ENCODE results near the gene RRP1.
A peak's percentile ranks its signal among the peaks of the same experiment; 100 is the strongest.

RRP1 gene, protein sequence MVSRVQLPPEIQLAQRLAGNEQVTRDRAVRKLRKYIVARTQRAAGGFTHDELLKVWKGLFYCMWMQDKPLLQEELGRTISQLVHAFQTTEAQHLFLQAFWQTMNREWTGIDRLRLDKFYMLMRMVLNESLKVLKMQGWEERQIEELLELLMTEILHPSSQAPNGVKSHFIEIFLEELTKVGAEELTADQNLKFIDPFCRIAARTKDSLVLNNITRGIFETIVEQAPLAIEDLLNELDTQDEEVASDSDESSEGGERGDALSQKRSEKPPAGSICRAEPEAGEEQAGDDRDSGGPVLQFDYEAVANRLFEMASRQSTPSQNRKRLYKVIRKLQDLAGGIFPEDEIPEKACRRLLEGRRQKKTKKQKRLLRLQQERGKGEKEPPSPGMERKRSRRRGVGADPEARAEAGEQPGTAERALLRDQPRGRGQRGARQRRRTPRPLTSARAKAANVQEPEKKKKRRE

DNA sequence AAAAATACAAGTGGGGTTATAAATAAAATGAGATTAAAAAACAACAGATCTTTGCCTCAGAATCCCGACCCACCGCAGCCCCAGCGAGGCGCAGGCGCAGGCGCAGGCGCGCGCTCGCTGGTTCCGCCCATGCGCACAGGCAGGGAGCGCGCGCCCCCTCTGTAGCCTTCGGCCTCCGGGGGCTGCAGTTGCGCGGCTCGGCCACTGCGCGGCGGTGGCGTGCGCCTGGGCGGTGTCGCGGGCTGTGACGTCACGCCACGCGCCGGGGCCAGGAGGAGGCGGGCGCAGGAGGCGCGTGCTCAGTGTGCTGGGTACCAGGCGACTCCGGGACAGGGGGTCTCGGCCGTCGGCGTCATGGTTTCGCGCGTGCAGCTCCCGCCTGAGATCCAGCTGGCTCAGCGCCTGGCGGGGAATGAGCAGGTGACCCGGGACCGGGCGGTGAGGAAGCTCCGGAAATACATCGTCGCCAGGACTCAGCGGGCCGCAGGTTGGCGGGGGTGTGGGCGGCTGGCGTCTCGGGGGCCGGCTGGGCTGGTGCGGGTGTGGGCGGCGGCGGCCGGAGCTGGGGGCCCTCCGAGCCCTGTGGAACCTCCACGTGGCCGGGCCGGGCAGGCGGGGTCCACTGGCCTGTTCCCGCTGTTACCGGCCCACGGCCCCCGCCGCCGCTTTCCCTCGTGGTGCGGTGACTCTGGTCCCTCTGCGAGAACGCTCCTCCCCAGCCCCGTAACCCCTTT is at the start of gene RRP1:
Gene RRP1, plus strand, starts transcription at position 302 of the 734 bp plus-strand sequence. Its CDS starts 53 bp downstream, at position 355.
- DNase-seq = peak; percentile 94

DNA sequence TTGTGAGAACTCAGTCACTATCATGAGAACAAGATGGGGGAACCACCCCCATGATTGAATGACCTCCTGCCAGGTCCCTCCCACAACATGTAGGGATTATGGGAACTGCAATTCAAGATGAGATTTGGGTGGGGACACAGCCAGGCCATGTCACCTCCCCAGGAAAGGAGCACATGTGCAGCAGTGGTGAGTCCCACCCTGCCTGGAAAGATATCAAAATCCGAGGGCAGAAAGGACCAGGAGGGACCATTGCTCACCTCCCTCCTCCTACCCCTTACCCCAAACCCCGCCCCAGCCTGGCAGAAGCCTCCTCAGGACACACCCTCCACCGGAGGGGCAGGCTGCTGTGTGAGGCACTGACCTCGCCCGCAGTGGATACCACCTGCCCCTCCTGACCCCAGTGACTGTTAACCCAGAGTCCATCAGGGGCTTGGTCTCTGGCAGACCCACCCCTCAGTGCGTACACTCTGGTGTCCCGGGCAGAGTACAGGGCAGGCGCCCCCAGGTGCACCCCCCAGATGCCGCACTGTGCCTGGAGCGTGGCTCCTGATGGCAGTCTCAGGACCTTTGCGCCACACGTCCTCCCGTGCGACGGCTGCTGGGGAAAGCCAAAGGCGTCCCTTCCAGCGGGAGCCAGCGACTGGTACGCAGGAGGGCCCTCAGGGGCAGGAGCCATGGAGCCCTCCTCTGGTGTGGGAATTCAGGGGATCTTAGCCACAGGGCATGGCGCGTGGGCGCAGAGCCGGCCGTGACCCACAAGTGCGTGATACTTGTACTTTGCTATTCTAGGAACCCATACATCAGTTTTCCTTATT is 49.5 kb upstream of the RRP1 start:
- DNase-seq = no peak

DNA sequence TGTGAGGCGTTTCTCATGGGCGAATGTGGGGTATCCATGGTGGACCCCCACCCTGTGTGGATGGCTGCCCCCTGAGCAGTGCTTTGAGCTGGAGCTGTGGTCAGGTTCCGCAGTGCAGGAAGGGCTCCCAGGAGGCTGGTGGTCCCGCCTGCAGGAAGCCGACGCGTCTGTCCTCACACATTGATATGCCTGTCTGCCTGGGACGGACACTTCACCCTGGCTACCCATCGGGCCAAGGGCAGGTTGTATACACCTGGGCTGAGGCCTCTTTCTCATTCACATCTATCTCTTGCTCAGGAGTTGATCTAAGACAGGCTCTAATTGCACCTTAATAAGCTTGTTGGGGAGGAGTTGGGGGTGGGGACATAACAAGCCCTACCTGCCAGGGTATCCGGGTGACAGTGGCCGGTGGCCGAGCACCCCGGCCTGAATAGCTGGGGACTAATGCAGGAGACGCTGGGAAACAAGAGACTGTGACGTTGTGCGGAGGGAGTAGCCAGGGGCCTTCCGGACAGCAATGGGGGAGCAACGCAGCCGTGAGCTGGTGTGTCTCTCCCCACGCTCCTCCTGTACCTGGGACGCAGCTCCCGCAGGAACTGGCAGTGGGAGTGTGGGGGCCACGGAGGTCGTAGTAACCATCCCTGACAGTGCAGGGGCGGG is 48.8 kb upstream of the RRP1 start:
- DNase-seq = no peak

DNA sequence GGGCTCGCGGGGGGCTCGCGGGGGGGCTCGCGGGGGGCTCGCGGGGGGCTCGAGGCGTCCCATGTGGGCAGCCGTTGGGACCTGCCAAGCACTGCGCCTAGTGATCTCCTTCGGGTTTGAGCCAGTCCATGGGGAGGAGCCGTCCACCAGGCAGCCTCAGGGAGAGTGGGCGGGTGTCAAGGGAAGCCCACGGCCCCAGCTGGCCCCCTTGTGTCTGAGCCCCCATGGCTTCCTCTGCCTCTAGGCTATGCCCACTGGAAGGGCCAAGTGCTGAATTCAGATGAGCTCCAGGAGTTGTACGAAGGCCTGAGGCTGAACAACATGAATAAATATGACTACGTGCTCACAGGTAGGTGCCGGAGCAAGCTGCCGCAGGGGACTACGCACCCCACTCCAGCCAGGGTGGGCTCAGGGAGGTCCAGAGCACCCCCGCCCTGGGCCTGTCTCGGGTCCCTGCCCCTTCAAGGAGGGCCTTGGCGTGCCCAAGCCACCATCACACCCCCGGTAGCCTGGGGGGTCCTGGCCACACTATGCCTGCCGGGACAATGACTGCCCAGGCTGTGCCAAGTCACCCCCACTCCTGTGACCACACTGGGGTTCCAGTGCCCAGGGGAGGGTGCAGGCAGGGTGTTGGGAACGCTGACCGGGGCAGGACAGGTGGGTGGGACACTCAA is 47.8 kb upstream of the RRP1 start:
- DNase-seq = no peak

DNA sequence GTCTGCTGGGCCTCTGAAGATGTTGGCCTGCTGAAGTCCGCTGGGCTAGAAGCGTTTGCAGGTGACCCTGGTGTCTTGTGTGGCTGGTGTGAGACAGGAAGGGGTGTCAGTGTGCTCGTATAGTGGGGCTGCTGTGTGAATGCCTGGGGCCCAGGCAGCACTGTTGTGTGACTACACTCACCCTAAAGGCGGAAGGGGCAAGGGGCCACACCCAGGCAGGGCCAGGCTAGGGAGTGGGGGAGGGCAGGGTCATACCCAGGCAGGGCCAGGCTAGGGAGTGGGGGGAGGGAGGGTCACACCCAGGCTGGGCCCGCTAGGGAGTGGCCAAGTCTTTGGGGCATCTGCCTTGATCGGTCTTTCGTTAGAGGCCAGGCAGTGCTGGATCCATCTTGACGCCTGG is 45.4 kb upstream of the RRP1 start:
- no peak for DNase-seq

DNA sequence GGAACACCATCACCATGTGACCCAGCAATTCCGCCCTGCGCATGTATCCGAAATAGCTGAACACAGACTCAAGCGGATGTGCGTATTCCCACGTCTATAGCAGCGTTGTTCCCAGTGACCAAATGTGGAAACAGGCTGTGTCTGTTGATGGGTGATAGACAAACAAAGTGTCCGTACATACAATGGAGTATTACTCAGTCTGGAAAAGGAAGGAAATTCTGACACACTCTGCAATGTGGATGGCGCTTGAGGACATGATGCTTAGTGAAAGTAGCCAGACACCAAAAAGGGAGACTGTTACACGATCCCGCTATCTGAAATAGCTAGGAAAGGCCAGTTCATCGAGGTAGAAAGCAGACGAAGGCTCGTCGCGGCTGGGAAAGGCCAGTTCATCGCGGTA is 44.7 kb upstream of the RRP1 start:
- no peak for DNase-seq

DNA sequence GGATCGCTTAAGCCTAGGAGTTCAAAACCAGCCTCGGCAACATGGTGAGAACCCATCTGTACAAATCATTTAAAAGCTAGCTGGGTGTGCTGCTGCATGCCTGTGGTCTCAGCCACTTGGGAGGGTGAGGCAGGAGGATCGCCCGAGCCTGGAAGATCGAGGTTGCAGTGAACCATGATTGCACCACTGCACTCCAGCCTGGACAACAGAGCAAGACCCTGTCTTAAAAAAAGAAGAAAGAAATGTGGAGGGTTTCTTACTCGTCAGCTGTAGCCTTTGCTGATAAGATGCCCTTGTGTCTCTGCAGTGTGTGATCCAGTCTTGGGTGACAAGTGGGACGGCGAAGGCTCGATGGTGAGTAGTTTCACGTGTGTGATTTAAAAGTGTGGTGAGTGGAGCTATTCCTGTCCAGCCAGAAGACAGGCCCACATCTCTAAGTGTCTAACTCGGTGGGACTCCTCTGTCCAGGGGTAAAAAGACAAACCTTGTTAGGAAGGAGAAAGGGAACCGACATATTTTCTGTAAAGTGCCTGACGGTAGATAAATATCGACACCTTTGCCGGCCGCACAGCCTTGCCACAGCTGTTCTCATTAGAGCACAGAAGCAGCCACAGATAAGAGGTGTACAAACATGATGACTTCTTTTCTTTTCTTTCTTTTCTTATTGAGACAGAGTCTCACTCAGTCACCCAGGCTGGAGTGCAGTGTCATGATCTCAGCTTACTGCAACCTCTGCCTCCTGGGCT is 43.4 kb upstream of the RRP1 start:
- DNase-seq = no peak

DNA sequence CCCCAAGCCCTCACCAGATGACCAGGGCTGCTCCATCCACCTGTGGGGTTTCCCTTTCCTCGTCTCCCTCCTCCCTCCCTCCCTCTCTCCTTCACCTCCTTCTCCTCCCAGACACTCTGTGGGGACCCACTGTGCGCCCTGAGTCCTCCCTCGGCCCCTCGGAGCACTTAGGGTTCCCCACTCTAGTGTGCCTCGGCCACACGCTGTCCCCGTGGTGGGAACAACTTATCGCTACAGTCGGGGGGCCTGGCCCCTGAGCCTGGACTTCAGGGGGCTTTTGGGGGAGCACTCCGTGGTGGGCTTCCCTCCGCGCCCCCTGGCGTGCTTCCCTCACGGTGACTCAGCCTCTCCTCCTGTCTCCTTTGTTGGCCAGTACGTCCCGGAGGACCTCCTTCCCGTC is 40.8 kb upstream of the RRP1 start:
- no peak for DNase-seq

DNA sequence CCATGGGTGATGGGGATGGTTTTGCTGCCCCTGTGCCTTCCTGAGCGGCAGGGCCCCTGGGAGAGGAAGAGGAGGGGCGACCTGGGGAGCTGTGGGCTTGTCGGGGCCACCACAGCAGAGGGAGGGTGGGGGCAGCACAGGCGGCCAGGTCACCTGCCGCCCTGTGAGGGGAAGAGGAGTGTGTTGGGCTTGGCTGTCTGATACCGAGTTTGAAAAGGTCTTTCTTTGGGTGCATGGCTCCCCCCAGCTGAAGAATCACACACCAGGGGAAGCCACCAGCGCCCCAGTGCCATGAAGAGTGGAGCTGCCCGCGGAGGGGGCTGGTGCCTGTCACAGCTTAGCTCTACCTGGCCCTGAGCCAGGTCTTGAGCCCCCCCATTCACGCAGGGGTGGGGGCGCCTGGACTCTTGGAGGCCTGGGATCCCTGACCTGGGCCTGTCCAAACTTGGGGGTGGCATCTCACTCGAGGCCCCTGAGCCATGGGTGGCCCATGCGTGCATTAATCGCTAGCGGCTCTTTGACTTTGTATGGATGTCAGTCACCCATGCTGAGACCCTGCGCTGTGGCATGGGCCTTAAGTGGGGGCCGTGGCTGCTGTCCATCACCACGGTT is 39.6 kb upstream of the RRP1 start:
- no peak for DNase-seq

DNA sequence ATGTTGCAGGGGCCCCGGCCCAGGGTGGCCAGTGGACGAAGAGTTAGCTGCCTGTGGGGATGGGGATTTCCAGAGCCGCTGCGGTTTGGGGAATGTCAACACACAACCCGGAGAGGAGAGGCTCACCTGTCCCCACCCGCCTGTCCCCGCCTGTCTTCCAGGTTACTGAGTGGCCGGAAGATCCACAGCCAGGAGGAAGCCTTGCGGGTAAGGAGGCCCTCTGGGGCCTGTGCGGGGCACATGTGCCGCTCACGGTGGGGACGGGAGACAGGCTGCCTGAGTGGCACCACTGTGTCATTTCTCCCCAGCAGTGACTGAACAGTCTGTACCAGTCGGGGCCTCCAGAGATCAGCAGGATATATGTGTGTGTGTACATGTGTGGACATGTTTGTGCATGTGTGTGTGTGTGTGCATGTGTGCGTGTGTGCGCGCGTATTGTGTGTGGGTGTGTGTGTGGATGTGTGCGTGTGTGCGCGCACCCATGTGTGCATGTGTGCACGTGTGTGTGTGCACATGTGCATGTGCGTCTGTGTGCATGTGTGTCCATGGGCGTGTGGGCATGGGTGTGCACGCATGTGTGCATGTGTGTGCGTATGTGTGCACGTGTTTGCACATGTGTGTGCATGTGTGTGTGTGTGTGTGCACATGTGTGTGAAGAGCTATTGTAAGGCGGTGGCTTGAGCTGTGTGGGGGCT is 38.9 kb upstream of the RRP1 start:
- DNase-seq = no peak

DNA sequence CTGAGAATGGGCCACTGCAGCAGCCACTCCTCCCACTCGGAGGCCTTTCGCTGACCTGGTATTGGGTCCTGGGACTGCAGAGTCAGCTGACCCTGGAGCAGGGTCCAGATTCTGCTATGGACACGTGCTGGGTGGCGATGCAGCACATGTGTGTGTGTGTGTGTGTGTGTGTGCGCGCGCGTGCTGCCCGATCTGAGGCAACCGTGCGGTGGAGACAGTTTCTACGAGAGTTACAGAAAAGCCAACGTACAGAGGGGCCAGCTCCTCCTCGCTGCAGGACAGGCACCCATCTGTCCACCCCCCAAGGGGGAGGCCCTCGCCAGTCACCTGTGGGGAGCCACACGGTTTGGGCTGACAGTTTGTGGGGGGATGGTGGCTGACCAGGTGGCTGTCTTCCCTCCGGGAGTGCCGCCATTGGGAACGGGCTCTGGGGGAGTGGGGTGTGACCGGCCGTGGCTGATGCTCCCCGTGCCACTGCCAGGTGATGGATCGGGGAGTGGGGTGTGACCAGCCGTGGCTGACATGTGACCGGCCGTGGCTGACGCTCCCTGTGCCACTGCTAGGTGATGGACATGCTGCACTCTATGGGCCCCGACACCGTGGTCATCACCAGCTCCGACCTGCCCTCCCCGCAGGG is 37.3 kb upstream of the RRP1 start:
- DNase-seq = no peak

DNA sequence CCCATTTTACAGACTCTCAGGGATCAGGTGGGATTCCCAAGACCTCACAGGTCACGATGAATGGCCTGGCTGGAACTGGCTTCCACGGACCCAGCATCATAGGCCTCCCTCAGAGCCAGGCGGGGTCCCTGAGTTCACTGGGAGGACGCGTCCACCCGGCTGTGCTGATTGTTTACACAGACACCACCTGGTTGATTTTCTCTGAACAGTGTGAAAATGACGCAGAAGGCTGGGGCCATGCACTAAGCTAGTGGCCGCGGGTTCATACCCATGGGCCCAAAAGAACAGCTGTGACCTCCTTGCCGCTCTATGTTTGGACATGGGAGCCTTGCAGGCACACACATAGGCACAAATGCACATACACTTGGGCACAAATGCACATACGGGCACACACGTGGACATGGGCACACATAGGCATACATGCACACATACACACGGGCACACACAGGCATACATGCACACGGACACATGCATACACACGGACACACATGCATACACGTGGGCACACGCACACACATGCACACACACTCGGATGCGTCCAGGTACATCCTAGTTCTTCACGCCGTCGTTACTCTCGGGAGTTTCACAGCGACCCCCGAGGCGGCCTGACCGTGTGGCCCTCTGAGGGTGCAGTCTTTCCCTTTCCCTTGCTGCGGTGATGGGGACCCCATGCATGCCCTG is 36.5 kb upstream of the RRP1 start:
- DNase-seq = no peak

DNA sequence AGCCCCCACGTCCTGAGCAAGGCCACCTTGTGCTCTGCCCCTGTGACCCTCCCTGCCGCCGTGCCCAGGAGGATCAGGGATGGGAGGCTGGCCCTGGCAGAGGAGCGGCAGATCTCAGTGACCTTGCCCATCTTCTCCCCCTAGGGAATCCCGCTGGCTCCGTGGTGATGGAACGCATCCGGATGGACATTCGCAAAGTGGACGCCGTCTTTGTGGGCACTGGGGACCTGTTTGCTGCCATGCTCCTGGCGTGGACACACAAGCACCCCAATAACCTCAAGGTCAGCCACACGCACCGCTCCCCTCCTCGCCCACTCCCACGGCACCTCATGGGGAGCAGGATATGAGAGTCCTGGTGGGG is 36.0 kb upstream of the RRP1 start:
- DNase-seq = no peak

DNA sequence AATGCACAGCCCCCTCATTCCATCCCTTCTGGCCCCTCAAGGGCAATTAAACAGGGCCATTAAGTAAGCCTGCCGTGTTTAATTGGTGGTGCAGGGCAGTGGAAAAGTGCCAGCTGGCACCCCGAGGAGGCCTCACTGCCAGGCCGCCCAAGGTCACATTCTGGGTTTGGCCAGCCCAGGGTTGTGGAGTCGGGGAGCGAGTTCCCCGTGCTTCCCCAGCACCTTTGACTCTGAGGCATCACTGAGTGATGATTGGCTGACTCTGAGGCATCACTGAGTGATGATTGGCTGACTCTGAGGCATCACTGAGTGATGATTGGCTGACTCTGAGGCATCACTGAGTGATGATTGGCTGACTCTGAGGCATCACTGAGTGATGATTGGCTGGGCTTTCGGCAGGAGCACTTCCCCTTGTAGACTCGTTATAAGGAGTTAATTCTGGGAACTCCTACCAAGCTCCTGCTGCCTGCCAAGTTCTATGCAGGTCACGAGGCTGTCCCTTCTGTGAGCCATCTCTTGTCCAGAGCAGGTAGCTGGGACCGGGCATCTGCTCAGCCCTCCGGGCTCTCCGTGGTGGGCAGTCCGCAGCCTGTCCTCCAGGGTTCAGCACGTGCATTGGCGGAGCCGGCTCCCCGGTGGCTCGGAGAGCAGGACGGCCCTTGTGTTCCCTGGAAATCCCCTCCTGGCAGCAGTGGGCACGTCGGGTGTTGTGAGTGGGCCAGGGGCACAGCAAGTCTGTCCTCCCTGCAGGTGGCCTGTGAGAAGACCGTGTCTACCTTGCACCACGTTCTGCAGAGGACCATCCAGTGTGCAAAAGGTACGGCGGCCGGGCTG is 34.2 kb upstream of the RRP1 start:
- no peak for DNase-seq

DNA sequence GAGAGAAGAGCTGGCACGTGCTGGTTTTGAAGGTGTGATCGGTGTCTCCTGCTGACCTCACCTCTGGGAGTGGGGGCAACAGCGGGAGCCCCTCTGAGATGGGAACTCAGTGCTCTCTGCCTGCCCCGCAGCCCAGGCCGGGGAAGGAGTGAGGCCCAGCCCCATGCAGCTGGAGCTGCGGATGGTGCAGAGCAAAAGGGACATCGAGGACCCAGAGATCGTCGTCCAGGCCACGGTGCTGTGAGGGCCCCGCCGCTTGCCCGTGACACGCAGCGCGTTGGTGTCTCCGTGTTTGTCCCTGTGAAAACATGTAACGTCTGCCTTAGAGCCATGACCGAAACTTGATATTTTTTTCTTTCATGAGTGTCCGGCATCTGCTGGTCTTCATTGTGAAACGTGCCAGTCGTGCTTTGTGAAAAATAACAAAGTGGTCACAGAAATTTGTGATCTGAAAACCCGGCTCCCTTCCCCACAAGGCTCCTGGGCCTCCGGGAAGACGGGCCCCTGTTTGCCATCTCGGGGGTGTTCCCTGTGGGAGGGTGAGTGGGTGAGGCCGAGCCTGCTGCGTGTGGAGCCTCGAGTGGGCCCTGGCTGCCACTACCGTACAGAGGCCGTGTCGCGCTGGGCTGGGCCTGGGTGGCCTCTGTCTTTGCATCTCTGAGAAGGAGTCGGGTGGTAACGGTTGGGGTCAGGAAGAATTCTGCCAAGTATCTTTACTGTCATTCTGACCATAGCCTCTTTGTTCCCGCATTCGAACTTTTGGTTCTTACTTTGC is 33.4 kb upstream of the RRP1 start:
- DNase-seq = no peak

DNA sequence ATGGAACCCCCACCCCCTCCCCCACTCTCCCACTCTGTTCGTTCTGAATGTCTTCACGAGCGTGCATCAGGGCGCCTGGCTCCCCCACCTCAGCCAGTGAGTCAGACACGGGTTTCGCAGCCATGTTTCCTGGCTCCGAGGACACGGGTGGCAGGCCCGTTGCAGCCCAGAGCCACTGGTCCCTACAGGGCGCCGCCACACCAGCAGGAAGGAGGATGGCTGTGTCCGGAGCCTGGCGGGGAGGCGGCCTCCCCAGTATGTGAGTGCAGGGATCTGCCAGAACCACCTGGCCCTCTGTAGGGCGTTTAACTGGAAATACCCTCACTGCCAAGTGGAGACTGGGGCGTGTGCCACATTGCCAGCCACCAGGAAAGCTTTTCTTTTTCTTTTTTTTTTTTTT is 31.8 kb upstream of the RRP1 start:
- no peak for DNase-seq

DNA sequence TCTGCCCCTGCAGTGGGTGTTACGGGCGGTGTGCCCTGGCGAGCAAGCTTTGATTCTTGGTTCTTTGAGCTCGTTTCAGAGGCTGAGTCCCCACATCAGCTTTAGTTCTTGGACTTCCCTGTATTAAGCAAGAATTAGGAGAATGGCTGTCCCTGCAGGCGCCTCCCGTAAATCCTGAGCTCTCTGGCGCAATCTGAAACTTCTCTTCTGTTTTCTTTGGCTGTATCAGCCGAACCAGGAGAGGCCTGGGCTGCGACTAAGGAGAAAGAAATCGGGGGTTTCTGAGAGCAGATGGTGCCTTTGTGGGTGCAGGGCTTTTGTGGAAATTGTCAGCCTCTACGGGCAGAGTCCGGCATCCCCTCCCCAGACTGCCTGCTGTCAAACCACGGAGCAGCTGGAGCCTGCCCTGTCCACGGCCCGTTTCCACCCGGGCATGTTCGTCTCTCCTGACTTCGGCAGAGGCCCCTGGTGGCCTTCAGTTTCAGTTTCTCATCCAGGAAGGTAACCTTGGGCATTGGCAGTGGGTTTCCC is 31.2 kb upstream of the RRP1 start:
- no peak for DNase-seq

All from CD4-positive, alpha-beta T cell treated with Interleukin-17A for 1 hour (primary cell).